T-helper 17 cell (primary cell): ENCODE data around the gene GCH1. TPM values are rescaled to one million over a fixed set of nuclear protein-coding genes. Genes with fewer than 3 reads are reported as not detected.
A peak's percentile ranks its signal among the peaks of the same experiment; 100 is the strongest.

Source experiments
- ATAC-seq: fragments of 150-1000 bp; cut with Tn5 transposase; 2 replicates; pipeline ENCODE4 v1.10.0; 2021; ENCODE audit warnings: mild to moderate bottlenecking, moderate library complexity
- DNase-seq, 3 donors: peaks; one replicate each; pipeline versions ENCODE4 v3.0.0 to v3.0.0-alpha.2; 2020 to 2021
- H3K9me3 ChIP-seq: one replicate; pipeline ENCODE4 v1.7.0; 2013; ENCODE audit warnings: low read length, mild to moderate bottlenecking; ENCODE audit not compliant: control insufficient read depth, poor library complexity, severe bottlenecking
- H3K27ac Mint-ChIP-seq: one replicate; pipeline ENCODE4 v1.8.0; 2022; ENCODE audit warnings: mild to moderate bottlenecking, moderate library complexity, mixed read lengths
- H3K27me3 Mint-ChIP-seq: one replicate; pipeline ENCODE4 v1.8.0; 2022; ENCODE audit warnings: mixed read lengths
- H3K36me3 Mint-ChIP-seq: one replicate; pipeline ENCODE4 v1.8.0; 2022; ENCODE audit warnings: low read depth, mixed read lengths
- H3K4me1 Mint-ChIP-seq: one replicate; pipeline ENCODE4 v1.8.0; 2022; ENCODE audit warnings: mild to moderate bottlenecking, mixed read lengths
- H3K4me3 Mint-ChIP-seq: one replicate; pipeline ENCODE4 v1.8.0; 2022; ENCODE audit warnings: mild to moderate bottlenecking, moderate library complexity, mixed read lengths
- total RNA-seq, 4 donors: library from RNA in 2 of 4; stranded (reverse) in 2 of 4; gene quantifications; one replicate each; pipeline ENCODE4 v1.2.3 and lab custom pipeline; 2022 to 2026

Gene GCH1
- total RNA-seq, 2 donors from 2014 or later = 42.5 to 46.0 TPM

DNA sequence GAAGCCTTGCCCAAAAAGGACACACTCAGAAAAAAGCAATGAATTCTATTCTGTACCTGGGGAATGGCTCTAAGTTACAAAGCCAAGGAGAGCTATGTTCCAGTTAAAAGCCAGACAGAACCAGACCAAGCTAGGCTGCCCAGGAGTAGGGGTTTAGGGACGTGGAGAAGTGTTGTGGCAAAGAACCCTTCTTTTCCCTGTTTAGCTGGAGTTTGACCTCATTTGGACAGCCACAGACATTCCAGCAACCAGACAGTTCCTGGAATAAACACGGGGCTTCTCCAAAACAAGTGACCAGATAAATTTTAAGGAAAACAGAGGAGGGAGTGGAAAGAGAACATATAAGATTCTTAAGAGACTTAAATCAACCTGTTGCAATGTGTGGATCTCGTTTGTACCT is 62.3 kb downstream of the GCH1 start:
- DNase-seq = no peak
- ATAC-seq = no peak
- Mint-ChIP-seq H3K4me1 (peaks cover 4% of the 10 kb centered on the region), H3K27me3 (no peaks in the 10 kb centered on the region), H3K36me3 (peaks cover 10% of the 10 kb centered on the region), H3K4me3 (no peak overlapping the region), H3K27ac (peak overlapping the region; percentile 57)
- peaks cover 2% of the 10 kb centered on the region for H3K9me3 ChIP-seq

DNA sequence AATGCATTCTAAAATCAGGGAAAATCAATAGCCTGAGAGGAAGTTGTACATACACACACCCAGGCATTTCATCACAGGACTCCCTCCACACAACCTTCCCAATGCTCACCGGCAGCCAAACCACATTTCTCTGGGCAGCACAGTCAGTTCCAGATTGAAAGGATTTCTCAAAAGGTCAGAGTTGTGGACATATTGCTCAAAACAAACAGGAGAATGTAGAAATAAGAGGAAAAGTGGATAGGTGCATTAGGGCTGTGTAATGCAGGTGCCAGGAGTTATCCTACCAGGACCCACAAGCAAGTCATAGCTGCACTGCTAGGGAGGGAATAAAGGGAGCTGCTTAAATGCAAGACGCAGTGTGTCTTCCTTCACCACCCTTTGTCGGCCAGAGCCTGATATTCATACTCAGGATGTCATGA is 62.9 kb downstream of the GCH1 start:
- no peak for ATAC-seq
- peaks cover 2% of the 10 kb centered on the region for H3K9me3 ChIP-seq
- Mint-ChIP-seq H3K27ac (peak overlapping the region; percentile 57), H3K36me3 (peaks cover 11% of the 10 kb centered on the region), H3K4me3 (no peak overlapping the region), H3K4me1 (peaks cover 4% of the 10 kb centered on the region), H3K27me3 (no peaks in the 10 kb centered on the region)
- no peak for DNase-seq

DNA sequence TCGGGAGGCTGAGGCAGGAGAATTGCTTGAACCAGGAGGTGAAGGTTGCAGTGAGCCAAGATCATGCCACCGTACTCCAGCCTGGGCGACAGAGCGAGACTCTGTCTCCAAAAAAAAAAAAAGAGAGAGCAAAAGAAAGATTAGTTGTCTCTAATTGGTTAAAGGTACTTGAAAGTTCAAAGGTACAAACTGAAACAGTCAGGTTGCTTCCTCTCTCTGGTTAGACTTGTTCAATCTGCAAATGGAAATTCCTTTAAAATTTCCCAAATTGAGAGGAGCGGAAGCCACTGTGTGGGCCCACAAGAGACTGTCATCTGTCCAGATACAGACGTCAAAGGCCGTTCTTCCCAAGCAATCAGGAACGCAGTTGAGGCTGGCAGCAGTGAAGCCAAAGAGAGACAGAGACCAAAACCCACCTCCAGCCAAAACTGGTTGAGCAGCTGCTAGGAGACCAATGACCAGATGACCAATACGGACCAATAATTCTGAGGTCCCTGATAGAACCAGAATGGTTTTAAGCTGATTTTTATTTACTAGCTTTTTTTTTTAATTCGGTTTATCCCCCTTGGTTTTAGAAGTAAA is 63.6 kb downstream of the GCH1 start:
- peak overlapping the region; percentile 57 for H3K27ac Mint-ChIP-seq
- H3K9me3 ChIP-seq = peaks cover 2% of the 10 kb centered on the region
- DNase-seq = no peak
- H3K36me3 Mint-ChIP-seq = peaks cover 8% of the 10 kb centered on the region
- ATAC-seq = no peak
- peaks cover 4% of the 10 kb centered on the region for H3K4me1 Mint-ChIP-seq
- peak overlapping the region; percentile 33 for H3K4me3 Mint-ChIP-seq
- H3K27me3 Mint-ChIP-seq = no peaks in the 10 kb centered on the region

DNA sequence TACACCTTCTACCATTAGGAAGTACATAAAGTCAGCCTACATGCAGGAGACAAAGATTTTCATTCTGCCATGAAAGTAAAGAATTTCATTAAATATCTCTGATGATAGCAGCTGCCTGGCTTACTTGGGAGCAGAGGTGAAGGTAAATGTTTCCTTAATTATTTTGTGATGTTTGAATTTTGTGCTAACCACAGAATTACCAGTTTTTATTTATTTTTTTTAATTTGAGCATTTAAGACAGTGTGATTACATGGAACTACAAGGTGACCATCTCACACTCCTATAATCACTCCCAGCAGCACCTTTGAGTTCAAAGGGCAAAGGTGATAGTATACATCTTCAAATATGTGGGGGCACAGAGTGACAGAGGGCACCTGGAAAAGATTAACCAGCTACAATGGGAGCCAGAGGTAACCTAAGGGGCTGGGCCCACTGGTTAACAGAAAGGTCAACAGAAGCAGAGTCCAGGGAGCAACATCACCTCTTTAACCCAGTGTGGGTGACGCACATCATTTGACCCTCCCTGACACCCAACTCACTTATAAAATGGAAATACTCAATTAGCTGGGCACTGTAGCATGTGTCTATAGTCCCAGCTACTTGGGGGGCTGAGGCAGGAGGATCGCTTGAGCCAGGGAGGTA is 65.0 kb downstream of the GCH1 start:
- DNase-seq (no peak), ATAC-seq (no peak)
- H3K9me3 ChIP-seq = peaks cover 2% of the 10 kb centered on the region
- Mint-ChIP-seq H3K27me3 (no peaks in the 10 kb centered on the region), H3K36me3 (peaks cover 8% of the 10 kb centered on the region), H3K27ac (peak overlapping the region; percentile 41), H3K4me1 (peaks cover 4% of the 10 kb centered on the region), H3K4me3 (peak overlapping the region; percentile 58)

DNA sequence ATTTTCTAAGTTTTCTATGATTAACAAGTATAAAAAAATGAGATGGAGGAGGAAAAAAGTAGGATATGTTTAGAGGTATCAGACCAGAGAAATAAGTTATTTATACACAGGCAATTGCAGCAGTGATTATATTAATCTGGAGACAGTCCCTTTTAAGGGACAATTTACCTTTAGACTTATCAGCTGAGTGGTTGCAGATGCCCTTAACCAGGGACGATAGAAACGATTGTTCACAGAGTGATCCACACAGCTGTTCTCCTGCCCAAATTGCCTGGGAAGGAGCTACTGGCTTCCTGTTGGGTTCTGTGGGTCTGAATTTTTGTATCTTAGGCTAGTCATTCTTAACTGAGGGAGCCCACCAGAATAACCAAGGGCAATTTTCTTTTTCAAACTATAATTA is 66.4 kb downstream of the GCH1 start:
- H3K9me3 ChIP-seq = peaks cover 2% of the 10 kb centered on the region
- peaks cover 4% of the 10 kb centered on the region for H3K36me3 Mint-ChIP-seq
- no peaks in the 10 kb centered on the region for H3K27me3 Mint-ChIP-seq
- DNase-seq (no peak), ATAC-seq (no peak)
- peaks cover 4% of the 10 kb centered on the region for H3K4me1 Mint-ChIP-seq
- H3K4me3 Mint-ChIP-seq = no peak overlapping the region
- no peak overlapping the region for H3K27ac Mint-ChIP-seq

DNA sequence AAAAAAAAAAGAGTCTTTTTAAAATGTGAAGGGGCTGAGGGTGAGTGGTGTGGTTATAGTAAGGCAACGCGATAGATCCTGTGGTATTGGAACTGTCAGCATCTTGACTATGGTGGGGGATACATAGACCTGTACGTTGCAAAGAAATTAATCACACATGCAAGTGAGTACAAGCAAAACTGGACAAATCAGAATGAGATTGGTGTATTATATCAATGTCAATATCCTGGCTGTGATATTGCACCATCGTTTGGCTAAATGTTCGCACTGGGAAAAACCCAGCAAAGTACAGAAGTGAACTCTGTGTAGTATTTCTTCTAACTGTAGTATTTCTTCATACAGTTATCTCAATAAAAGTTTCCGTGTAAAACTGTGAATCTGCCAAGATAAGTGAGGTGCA is 67.9 kb downstream of the GCH1 start:
- Mint-ChIP-seq H3K27me3 (no peaks in the 10 kb centered on the region), H3K4me3 (no peak overlapping the region), H3K27ac (no peak overlapping the region), H3K36me3 (peaks cover 2% of the 10 kb centered on the region), H3K4me1 (peaks cover 4% of the 10 kb centered on the region)
- no peak for DNase-seq
- no peak for ATAC-seq
- no peaks in the 10 kb centered on the region for H3K9me3 ChIP-seq

DNA sequence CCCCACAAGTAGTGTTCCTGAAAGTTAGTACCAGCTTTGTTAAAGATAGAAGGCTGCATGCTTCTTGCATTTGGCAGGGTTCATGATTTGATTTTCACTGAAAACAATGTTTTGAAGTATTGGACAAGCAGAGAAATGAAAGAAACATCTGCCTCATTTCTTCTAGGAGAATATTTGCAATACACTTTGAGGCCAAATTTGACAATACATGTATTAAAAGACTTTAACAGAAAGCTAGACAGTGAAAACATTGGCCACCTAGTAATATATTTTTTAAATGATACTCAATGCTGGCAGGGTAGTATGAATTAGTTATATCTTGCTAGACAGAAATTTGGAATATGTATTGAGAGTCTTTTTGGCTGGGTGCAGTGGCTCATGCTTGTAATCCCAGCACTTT is 68.5 kb downstream of the GCH1 start:
- H3K9me3 ChIP-seq = no peaks in the 10 kb centered on the region
- Mint-ChIP-seq H3K27me3 (no peaks in the 10 kb centered on the region), H3K36me3 (peaks cover 2% of the 10 kb centered on the region), H3K4me1 (peaks cover 3% of the 10 kb centered on the region), H3K27ac (no peak overlapping the region), H3K4me3 (no peak overlapping the region)
- no peak for ATAC-seq
- DNase-seq = no peak

DNA sequence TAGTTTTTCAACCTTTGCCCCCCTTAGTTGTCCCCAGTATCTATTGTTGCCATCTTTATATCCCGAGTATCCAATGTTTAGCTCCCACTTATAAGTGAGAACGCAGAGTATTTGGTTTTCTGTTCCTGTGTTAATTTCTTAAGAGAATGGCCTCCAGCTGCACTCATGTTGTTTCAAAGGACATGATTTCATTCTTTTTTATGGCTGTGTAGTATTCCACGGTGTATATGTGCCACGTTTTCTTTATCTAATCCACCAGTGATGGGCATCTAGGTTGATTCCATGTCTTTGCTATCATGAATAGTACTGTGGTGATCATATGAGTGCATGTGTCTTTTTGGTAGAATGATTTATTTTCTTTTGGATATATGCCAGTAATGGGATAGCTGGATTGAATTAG is 72.0 kb downstream of the GCH1 start:
- Mint-ChIP-seq H3K4me1 (no peaks in the 10 kb centered on the region), H3K36me3 (peaks cover 2% of the 10 kb centered on the region), H3K27me3 (no peaks in the 10 kb centered on the region), H3K4me3 (no peak overlapping the region), H3K27ac (no peak overlapping the region)
- DNase-seq = no peak
- no peak for ATAC-seq
- no peaks in the 10 kb centered on the region for H3K9me3 ChIP-seq

DNA sequence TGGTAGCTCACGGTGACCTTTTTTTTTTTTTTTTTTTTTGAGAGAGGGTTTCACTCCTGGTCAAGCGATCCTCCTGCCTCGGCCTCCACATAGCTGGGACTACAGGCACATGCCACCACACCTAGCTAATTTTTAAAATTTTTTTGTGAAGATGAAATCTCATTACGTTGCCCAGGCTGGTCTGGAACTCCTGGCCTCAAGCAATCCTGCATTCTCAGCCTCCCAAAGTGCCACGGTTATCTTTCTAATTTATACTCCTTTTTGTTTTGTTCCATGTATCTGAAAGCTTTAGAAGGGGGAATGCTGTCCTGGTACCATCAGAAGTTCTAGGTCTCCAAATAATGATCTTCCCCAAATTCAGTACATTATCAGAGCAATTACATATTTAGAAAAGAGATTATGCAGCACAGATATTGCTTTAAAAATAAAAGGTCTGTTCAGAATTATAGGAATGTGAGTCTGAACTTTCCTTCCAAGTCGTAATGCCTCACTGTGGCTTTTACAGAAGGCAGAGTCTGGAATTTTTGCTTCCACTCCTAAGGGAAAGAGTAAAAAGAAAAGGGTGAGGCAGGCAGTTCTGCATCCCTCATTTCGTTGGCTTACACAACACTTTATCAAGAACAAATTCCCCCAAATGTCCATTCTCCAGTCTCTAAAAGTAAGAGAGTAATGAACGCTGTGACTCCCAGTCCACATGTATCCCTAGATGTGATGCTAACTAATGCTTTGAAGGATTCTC is 73.0 kb downstream of the GCH1 start:
- no peak overlapping the region for H3K27ac Mint-ChIP-seq
- H3K27me3 Mint-ChIP-seq = no peaks in the 10 kb centered on the region
- no peak for DNase-seq
- H3K36me3 Mint-ChIP-seq = no peaks in the 10 kb centered on the region
- no peaks in the 10 kb centered on the region for H3K9me3 ChIP-seq
- H3K4me1 Mint-ChIP-seq = no peaks in the 10 kb centered on the region
- no peak overlapping the region for H3K4me3 Mint-ChIP-seq
- ATAC-seq = no peak

DNA sequence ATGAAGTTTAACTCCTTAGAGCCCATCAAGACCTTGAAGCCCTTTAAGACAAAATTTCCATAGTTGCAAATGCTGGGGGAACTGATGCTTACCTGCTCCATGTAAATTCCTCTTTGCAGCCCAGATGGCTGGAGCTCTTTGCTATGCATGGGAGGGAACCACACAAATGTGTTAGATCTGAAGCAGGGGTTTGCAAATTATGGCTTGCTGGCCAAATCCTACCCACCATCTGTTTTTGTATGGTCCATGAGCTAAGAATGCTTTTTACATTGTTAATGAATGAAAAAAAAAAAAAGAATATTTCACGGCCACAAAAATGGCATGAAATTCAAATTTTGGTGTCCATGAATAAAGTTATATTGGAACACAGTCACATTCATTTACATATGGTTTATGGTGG is 74.6 kb downstream of the GCH1 start:
- Mint-ChIP-seq H3K27ac (no peak overlapping the region), H3K36me3 (no peaks in the 10 kb centered on the region), H3K4me3 (no peak overlapping the region), H3K27me3 (no peaks in the 10 kb centered on the region), H3K4me1 (no peaks in the 10 kb centered on the region)
- peaks cover 2% of the 10 kb centered on the region for H3K9me3 ChIP-seq
- ATAC-seq (no peak), DNase-seq (no peak)

DNA sequence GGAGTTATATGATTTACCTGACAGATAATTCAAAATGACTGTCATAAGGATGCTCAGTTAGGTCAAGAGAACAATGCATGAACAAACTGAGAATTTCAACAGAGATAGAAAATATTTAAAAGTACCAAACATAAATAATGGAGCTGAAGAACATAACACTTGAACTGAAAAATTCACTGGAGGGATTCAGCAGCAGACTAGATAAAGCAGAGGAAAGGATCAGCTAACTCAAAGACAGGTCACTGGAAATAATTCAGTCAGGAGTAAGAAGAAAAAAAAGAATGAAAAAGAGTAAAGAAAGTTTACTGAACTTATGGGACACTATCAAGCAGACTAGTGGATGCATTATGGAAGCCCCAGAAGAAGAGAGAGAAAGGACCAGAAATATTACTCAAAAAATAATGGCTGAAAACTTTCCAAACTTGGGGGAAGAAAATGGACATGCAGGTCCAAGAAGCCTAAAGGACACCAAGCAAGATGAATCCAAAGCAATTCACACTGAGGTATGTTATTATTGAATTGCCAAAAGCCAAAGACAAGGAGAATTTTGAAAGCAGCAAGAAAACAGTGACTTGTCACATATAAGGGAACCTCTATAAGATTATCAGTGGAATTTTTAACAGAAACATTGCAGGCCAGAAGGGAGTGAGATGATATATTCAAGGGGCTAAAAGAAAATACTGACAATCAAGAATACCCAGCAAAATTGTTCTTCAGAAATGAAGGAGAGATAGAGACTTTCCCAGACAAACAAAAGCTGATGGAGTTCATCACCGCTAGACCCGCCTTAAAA is 78.7 kb downstream of the GCH1 start:
- no peak overlapping the region for H3K27ac Mint-ChIP-seq
- DNase-seq (no peak), ATAC-seq (no peak)
- H3K9me3 ChIP-seq = peaks cover 2% of the 10 kb centered on the region
- no peak overlapping the region for H3K4me3 Mint-ChIP-seq
- peaks cover 2% of the 10 kb centered on the region for H3K36me3 Mint-ChIP-seq
- peaks cover 14% of the 10 kb centered on the region for H3K27me3 Mint-ChIP-seq
- H3K4me1 Mint-ChIP-seq = peaks cover 2% of the 10 kb centered on the region

DNA sequence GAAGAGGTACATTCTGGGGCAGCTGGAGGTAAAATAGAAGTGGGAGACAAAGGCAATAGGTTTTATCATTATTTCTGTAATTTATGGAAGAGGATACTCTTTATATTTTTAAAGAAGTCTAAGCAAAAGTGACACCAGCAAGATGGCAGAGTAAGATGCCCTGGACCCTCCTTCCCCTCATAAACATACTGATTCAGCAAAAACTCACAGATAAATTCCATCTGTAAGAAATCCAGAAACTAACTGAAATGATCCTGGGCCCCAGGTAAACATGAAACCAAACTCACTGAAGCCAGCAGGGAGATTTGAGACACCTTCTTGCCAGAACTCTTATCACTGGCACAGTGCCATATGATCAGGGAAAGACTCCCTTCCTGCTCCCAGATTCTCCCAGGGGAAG is 79.9 kb downstream of the GCH1 start:
- peaks cover 2% of the 10 kb centered on the region for H3K9me3 ChIP-seq
- Mint-ChIP-seq H3K27ac (no peak overlapping the region), H3K4me3 (no peak overlapping the region), H3K27me3 (peaks cover 20% of the 10 kb centered on the region), H3K4me1 (peaks cover 2% of the 10 kb centered on the region), H3K36me3 (peaks cover 4% of the 10 kb centered on the region)
- ATAC-seq (no peak), DNase-seq (no peak)
